NCI-H1105 treated with DMSO at 0.1 percent for 48 hours (cell line): ENCODE measurements around the gene JPT1.
"Not testable (repeated sequence)": the region's sequence is repeated elsewhere in the genome, so short reads cannot be mapped to it uniquely, and the experiment has no call there.

Experiments used
- DNase-seq: peaks from one replicate; lab custom pipeline; 2025; lab: John Stamatoyannopoulos, UW

The JPT1 gene

GRCh38 chr17:75130059-75130631, 24.2 kb downstream of the JPT1 start:
- no peak for DNase-seq

- no peak for DNase-seq
Measured at GRCh38 chr17:75129576-75129975, 24.7 kb downstream of the JPT1 start.

- DNase-seq: no peak
Measured at GRCh38 chr17:75128694-75129505, 25.4 kb downstream of the JPT1 start.

GRCh38 chr17:75127936-75128335, 26.4 kb downstream of the JPT1 start:
- DNase-seq: not testable (repeated sequence)

- DNase-seq: no peak
Measured at GRCh38 chr17:75126954-75127353, 27.4 kb downstream of the JPT1 start.

- no peak for DNase-seq
Measured at GRCh38 chr17:75125984-75126383, 28.3 kb downstream of the JPT1 start.

- no peak for DNase-seq
Measured at GRCh38 chr17:75124819-75125162, 29.5 kb downstream of the JPT1 start.

- DNase-seq: no peak
Measured at GRCh38 chr17:75124041-75124818, 30.1 kb downstream of the JPT1 start.

- DNase-seq: no peak
Measured at GRCh38 chr17:75118307-75118706, 36.0 kb downstream of the JPT1 start.

GRCh38 chr17:75116737-75117136, 37.6 kb downstream of the JPT1 start:
- no peak for DNase-seq

- DNase-seq: no peak
Measured at GRCh38 chr17:75115555-75115954, 38.8 kb downstream of the JPT1 start.

GRCh38 chr17:75114552-75115314, 39.6 kb downstream of the JPT1 start:
- no peak for DNase-seq

- DNase-seq: peak; percentile 79
Measured at GRCh38 chr17:75113798-75114551, 40.3 kb downstream of the JPT1 start.

- DNase-seq: no peak
Measured at GRCh38 chr17:75111777-75112335, 42.5 kb downstream of the JPT1 start.

- no peak for DNase-seq
Measured at GRCh38 chr17:75110234-75110937, 43.9 kb downstream of the JPT1 start.

GRCh38 chr17:75109407-75110233, 44.7 kb downstream of the JPT1 start, which contains the start of gene ARMC7:
TSS of gene ARMC7 (plus strand) at chr17:75109969. CDS start at chr17:75110289, 320 bp downstream.
- DNase-seq: peak; percentile 78

- no peak for DNase-seq
Measured at GRCh38 chr17:75109046-75109406, 45.3 kb downstream of the JPT1 start.

- no peak for DNase-seq
Measured at GRCh38 chr17:75108193-75108592, 46.1 kb downstream of the JPT1 start.
